ENCODE measurements around the gene KLHL40. TPM values are rescaled to one million over a fixed set of nuclear protein-coding genes. Genes with fewer than 3 reads are reported as not detected.

KLHL40 gene
- total and polyA plus RNA-seq, 8 donors: not detected

DNA sequence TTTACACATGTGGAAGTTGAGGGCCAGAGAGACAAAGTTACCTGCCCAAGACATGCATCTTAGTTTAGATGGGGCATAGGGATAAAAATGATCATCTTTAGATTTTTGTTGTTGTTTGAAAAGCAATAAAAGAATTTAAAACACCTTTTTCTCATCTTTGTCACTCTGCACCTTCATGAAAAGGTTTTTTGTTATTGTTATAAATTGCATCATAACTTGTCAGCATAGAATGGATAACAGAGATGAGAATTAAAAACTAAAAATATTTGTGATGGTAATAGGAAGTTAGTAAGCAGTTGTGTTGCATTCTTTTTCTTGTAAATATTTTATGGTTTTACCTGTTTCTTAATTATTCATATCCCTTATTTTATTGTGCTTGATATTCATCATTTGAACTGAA, 45.2 kb upstream of the KLHL40 start:
- ATAC-seq (no peak), DNase-seq (no peak)
- Histone ChIP-seq H3K9me3 (no peaks in the 10 kb centered on the region), H3K4me3 (no peak overlapping the region), H3K36me3 (peaks cover 0 to 100% of the 10 kb centered on the region in 2 donors), H3K27me3 (no peaks in the 10 kb centered on the region), H3K4me1 (no peaks in the 10 kb centered on the region), H3K27ac (no peak overlapping the region)
- intact Hi-C loops (cut with DNase I): no loop called here
- TF ChIP-seq, protein P1, sequence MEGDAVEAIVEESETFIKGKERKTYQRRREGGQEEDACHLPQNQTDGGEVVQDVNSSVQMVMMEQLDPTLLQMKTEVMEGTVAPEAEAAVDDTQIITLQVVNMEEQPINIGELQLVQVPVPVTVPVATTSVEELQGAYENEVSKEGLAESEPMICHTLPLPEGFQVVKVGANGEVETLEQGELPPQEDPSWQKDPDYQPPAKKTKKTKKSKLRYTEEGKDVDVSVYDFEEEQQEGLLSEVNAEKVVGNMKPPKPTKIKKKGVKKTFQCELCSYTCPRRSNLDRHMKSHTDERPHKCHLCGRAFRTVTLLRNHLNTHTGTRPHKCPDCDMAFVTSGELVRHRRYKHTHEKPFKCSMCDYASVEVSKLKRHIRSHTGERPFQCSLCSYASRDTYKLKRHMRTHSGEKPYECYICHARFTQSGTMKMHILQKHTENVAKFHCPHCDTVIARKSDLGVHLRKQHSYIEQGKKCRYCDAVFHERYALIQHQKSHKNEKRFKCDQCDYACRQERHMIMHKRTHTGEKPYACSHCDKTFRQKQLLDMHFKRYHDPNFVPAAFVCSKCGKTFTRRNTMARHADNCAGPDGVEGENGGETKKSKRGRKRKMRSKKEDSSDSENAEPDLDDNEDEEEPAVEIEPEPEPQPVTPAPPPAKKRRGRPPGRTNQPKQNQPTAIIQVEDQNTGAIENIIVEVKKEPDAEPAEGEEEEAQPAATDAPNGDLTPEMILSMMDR (IDR thresholded peaks at IDR 0.05): no peak

DNA sequence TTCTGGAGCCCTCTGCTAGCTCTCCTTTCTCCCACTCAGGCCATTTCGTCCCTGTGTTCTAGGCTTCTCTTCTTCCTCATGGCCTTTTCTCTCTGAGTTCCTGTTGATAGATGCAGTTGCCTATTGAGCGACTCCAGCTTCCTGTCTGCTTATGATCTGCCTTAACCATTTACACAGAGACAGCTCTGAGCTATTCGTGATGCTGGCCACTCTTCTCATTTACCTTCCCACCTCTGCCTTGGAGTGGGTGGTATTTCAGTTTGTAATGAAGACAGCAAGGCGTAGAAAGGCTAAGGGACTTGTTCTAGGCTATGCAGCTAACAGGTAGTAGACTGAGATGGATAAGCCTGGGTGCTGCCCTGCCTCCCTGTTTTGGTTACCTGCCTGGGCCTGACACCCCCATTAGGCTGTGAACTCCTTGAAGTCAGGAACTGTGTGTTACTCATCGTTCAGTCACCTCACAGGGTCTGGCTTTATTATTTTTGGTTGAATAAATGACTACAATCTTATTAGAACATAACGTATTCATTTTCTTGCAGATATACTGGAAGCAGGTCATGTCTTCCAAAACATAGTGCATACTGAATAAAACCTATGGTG, 44.5 kb upstream of the KLHL40 start:
- TF ChIP-seq, protein P1 (IDR thresholded peaks at IDR 0.05): no peak
- ATAC-seq (no peak), DNase-seq (no peak)
- Histone ChIP-seq H3K9me3 (no peaks in the 10 kb centered on the region), H3K4me1 (no peaks in the 10 kb centered on the region), H3K4me3 (no peak overlapping the region), H3K27me3 (no peaks in the 10 kb centered on the region), H3K27ac (no peak overlapping the region), H3K36me3 (peaks cover 0 to 100% of the 10 kb centered on the region in 2 donors)
- intact Hi-C loops (cut with DNase I): no loop called here

DNA sequence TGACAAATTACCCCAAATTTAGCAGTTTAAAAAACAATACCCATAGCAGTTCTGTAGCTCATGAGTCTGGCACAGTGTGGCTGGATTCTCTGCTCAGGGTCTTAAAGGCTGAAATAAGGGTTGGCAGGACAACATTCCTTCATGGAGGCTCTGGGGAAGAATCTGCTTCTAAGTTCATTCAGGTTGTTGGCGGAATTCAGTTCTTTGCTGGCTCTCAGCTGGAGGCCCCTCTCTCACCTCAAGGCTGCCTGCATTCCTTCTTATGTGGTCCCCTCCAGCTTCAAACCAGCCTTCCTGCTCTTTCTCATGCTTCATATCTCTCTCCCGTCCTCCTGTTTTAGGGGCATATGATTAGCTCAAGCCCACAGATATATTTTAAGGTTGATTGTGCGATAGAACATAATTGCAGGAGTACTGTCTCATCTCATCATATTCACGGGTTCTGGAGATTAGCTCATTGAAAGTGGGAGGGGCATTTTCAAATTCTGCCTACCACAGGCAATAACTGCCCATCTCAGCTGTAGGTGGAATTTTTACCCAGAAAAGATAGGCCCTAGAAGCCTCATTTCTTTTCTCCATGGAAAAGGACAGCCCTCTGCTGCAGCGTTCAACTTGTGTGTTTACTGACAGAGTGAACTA, 37.4 kb upstream of the KLHL40 start:
- intact Hi-C loops (cut with DNase I): no loop called here
- Histone ChIP-seq H3K9me3 (no peaks in the 10 kb centered on the region), H3K36me3 (peaks cover 0 to 57% of the 10 kb centered on the region in 2 donors), H3K4me3 (no peak overlapping the region), H3K4me1 (peaks cover 12 to 39% of the 10 kb centered on the region in 2 donors), H3K27me3 (no peaks in the 10 kb centered on the region), H3K27ac (no peak overlapping the region)
- TF ChIP-seq, protein P1 (IDR thresholded peaks at IDR 0.05): no peak
- DNase-seq: no peak
- no peak for ATAC-seq

DNA sequence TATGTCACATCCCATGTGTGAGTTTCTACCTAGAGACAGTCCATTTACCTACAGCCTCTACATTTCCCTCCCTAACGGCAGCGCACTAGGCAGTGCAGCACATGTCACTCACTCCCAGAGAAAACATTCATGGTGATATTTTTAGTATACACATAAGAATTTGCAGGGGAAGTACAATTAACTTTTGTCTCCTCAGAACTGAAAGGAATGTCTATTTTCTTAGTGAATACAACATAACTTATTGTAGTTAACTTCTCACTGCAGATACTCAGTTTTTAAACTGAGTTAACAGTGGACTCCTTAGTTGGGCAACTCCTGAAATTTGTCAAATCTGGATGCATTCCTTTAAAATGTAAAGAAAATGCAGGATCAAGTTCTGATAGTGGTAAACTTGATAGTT, 36.3 kb upstream of the KLHL40 start:
- H3K36me3 ChIP-seq: peaks cover 0 to 46% of the 10 kb centered on the region in 2 donors
- no peak overlapping the region for H3K4me3 ChIP-seq
- no peaks in the 10 kb centered on the region for H3K9me3 ChIP-seq
- no peaks in the 10 kb centered on the region for H3K27me3 ChIP-seq
- DNase-seq (no peak), ATAC-seq (no peak)
- TF ChIP-seq, protein P1 (IDR thresholded peaks at IDR 0.05): no peak
- peaks cover 20 to 49% of the 10 kb centered on the region in 2 donors for H3K4me1 ChIP-seq
- intact Hi-C loops (cut with DNase I): no loop called here
- no peak overlapping the region for H3K27ac ChIP-seq

DNA sequence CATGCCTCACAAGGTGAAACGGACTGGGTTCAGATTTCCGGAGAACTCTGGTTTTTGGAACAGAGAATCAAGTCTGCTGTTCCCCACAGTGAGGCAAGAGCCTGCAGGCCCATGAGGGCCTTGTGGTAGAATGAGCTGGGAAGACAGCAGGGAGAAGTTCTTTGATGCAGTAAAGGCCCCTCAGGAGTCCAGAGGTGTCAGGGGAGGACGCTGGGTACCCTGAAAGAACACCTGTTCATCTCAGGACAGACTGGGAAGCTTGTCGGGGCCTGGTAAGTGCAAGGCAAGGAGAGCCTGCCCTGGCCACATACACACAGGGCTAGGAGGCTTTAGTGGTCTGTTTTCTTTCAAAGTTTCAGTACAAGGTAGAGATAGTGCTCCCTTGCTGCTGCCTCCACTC, 35.6 kb upstream of the KLHL40 start:
- H3K4me1 ChIP-seq: peaks cover 20 to 50% of the 10 kb centered on the region in 2 donors
- DNase-seq: no peak
- ATAC-seq: no peak
- no peaks in the 10 kb centered on the region for H3K27me3 ChIP-seq
- intact Hi-C loops (cut with DNase I): no loop called here
- H3K4me3 ChIP-seq: no peak overlapping the region
- no peaks in the 10 kb centered on the region for H3K9me3 ChIP-seq
- TF ChIP-seq, protein P1 (IDR thresholded peaks at IDR 0.05): no peak
- peaks cover 0 to 38% of the 10 kb centered on the region in 2 donors for H3K36me3 ChIP-seq
- peak overlapping the region in 1 of 2 donors; percentile 39 for H3K27ac ChIP-seq
